GM12875 (cell line): ENCODE data around the gene METTL26.

Experiments
- H3K4me3 ChIP-seq: one replicate; pipeline ENCODE4 v1.5.1; 2011; ENCODE audit warnings: low read depth, low read length, control low read depth
- TF ChIP-seq, protein P1 (sequence below): IDR thresholded peaks from 2 replicates; pipeline ENCODE4 v1.5.1; 2011; ENCODE audit warnings: low read depth, mild to moderate bottlenecking, control low read depth, inconsistent platforms, low read length, moderate library complexity, borderline replicate concordance; ENCODE audit not compliant: insufficient read depth

Gene METTL26

DNA sequence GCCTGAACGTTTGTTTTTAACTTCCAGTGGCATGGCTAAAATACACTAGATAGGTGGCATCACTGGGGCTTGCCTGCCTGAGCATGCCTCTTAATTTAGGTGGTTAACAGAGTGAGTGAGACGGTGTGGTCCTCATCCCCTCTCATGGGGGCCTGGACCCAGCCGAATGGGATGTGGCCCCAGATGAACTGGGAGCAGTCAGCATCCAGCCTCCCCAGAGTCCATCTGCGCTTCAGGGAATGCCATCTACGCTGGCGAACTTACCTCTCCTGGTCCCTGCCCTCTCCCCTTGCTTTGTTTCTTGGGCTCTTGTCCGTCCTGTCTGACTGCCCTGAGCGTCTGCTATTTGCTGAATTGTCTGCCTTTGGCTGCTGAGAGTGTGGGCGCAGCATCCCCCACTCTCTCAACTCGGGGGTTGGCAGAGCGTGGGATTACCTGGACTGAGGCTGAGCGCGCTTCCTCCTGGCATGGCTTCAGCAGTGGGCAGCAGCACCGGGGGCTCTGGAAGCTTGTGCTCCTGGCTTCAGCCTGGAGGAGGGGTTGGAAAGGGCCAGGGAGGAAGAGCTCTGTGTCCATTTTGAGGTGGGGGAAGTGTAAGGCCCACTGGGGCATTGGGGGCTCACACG is 44.1 kb downstream of the METTL26 start:
- TF ChIP-seq, protein P1, sequence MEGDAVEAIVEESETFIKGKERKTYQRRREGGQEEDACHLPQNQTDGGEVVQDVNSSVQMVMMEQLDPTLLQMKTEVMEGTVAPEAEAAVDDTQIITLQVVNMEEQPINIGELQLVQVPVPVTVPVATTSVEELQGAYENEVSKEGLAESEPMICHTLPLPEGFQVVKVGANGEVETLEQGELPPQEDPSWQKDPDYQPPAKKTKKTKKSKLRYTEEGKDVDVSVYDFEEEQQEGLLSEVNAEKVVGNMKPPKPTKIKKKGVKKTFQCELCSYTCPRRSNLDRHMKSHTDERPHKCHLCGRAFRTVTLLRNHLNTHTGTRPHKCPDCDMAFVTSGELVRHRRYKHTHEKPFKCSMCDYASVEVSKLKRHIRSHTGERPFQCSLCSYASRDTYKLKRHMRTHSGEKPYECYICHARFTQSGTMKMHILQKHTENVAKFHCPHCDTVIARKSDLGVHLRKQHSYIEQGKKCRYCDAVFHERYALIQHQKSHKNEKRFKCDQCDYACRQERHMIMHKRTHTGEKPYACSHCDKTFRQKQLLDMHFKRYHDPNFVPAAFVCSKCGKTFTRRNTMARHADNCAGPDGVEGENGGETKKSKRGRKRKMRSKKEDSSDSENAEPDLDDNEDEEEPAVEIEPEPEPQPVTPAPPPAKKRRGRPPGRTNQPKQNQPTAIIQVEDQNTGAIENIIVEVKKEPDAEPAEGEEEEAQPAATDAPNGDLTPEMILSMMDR, result no peak
- no peak overlapping the region for H3K4me3 ChIP-seq

- H3K4me3 ChIP-seq, result peak overlapping the region; percentile 79
- TF ChIP-seq, protein P1, result no peak
These were observed 44.9 kb downstream of the METTL26 start for GRCh38 chr16:591231-591630.

- TF ChIP-seq, protein P1, result no peak
- peak overlapping the region; percentile 79 for H3K4me3 ChIP-seq
These were observed 45.3 kb downstream of the METTL26 start for GRCh38 chr16:590815-591200.

DNA sequence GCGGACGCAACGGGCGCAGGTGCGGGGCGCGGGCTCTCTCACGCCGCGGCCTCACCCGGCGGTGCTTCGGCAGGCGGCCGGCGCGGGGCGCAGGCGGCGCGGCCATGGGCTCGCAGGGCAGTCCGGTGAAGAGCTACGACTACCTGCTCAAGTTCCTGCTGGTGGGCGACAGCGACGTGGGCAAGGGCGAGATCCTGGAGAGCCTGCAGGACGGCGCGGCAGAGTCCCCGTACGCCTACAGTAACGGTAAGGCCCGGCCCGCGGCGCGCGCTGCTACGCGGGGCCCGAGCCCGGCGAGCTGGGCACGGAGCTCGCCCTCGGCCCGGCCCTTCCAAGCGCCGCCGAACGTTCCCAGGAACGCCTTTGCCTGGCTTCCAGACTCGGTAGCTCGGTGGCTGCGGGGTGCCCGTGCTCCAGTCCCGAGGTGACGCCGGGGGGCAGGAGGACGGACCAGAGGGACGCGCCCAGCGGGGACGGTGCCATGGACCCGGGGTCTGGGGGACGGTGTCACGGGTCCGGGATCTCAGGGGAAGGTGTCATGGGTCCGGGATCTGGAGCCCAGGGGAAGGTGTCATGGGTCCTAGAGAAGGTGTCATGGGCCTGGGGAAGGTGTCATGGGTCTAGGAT is 45.8 kb downstream of the METTL26 start:
- peak overlapping the region; percentile 79 for H3K4me3 ChIP-seq
- TF ChIP-seq, protein P1, result no peak

- TF ChIP-seq, protein P1, result no peak
- peak within 1 kb of the TSS; percentile 79 for H3K4me3 ChIP-seq
These were observed 46.4 kb downstream of the METTL26 start, which contains the start of gene RAB40C for GRCh38 chr16:589658-590187. Gene RAB40C, plus strand, starts transcription at chr16:590066. Its CDS starts 226 bp downstream, at chr16:590292.

GRCh38 chr16:588889-589657 is 47.0 kb downstream of the METTL26 start:
- H3K4me3 ChIP-seq, result peak overlapping the region; percentile 68
- TF ChIP-seq, protein P1, result no peak
